GM12874 (cell line): ENCODE data around the gene IFNA21.
"Not testable (repeated sequence)": the region's sequence is repeated elsewhere in the genome, so short reads cannot be mapped to it uniquely, and the experiment has no call there.

ENCODE experiments used
- CTCF ChIP-seq: IDR thresholded peaks from 2 replicates; pipeline ENCODE4 v1.5.1; 2011; ENCODE audit warnings: low read depth, mild to moderate bottlenecking, control low read depth, low read length, moderate library complexity; ENCODE audit not compliant: insufficient read depth

Gene IFNA21

GRCh38 chr9:21187487-21187886 lies 21.0 kb upstream of the IFNA21 start, which contains the start of gene IFNA4:
Gene IFNA4 (minus strand): TSS chr9:21187587. CDS start chr9:21187531, 56 bp downstream.
- not testable (repeated sequence) for TF ChIP-seq CTCF

GRCh38 chr9:21182810-21183736 lies 16.6 kb upstream of the IFNA21 start:
- peak; percentile 58 for TF ChIP-seq CTCF

DNA sequence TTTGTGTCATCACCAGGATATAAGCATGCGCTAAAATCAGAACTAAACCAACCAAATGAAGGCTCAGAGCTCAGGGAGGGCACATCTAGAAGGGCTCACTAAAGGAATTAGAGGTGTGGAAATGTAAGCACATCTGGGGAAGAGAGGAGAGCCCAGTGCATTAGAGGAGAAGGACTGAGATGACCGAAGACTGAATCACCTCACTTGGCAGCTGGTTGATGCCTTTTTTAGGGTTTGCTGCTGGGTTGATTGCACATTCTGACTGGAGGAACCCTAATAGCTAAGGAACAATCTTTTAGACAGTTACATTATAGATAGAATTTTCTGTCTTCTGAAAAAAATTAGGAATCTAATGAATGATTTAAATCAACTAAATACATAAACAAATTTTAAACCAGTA lies 8.2 kb upstream of the IFNA21 start:
- TF ChIP-seq CTCF, result no peak

DNA sequence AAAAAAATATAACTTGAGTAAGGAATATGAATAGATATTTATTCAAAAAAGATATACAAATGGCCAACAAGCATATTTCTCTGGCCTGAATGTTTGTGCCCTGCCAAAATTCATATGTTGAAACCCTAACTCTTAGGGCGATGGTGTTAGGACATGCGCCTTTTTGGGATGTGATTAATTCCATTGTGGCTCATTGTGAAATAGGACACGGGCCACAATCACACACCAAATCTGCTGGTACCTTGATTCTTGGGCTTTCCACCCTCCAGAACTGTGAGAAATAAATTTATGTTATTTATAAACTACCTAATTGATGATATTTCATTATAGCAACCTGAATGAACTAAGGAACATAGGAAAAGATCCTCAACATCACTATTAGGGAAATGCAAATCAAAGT lies 5.7 kb upstream of the IFNA21 start:
- no peak for TF ChIP-seq CTCF

DNA sequence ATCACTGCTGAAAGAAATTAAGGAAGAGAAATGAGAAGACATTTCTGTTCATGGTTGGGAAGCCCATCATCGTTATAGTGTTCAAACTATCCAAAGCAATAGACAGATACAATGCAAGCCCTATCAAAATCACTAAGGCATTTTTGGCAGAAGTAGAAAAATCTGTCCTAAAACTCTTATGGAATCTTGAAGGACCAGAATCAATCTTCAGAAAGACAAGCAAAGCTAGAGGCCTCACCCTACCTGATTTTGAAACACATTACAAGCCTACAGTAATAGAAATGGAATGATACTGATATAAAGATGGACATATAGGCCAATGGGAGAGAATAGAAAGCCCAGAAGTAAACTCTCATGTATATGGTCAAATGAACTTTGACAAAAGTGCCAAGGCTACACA lies 4.9 kb upstream of the IFNA21 start:
- TF ChIP-seq CTCF, result no peak

GRCh38 chr9:21165516-21165915 lies 944 bp downstream of the IFNA21 start:
- TF ChIP-seq CTCF, result no peak

- no peak for TF ChIP-seq CTCF
Observed at GRCh38 chr9:21160178-21160577, 6.3 kb downstream of the IFNA21 start.
